OCI-LY7 (cell line): ENCODE results near the gene WTIP. TPM values are rescaled to one million over a fixed set of nuclear protein-coding genes. Genes with fewer than 3 reads are reported as not detected.

Experiments used
- BruUV-seq: library from RNA; stranded (reverse); fragments of 400-500 nt; replicated peaks from 2 replicates; lab custom pipeline; 2021; lab: Mats Ljungman, UMichigan
- CTCF ChIA-PET: fragments of 300-600 bp; sonication (Branson Sonifier 250); formaldehyde crosslinking; loops from one replicate; lab custom pipeline; 2022; ENCODE audit warnings: antibody characterized with exemption; ENCODE audit not compliant: unreplicated experiment; lab: Charles Lee
- POLR2A ChIA-PET: fragments of 300-600 bp; sonication (Branson Sonifier 250); formaldehyde crosslinking; loops from one replicate; lab custom pipeline; 2022; ENCODE audit warnings: antibody characterized with exemption; lab: Charles Lee
- DNase-seq: peaks from one replicate; pipeline ENCODE4 v3.0.0-alpha.2; 2015; ENCODE audit warnings: low spot score
- H2AFZ ChIP-seq: fragments of 200-600 bp; sonication (generic), shearing (Covaris generic); 2 replicates; pipeline ENCODE4 v1.6.1; 2014; ENCODE audit warnings: mild to moderate bottlenecking, antibody characterized with exemption, low read length, moderate library complexity
- H3K27ac ChIP-seq: fragments of 200-600 bp; sonication (generic); 2 replicates; pipeline ENCODE4 v1.5.1; 2014; ENCODE audit warnings: mixed run types, low read depth, mild to moderate bottlenecking, moderate library complexity, low read length, inconsistent platforms; ENCODE audit not compliant: poor library complexity, severe bottlenecking
- H3K36me3 ChIP-seq: fragments of 200-600 bp; sonication (generic); 2 replicates; pipeline ENCODE4 v1.6.1; 2014; ENCODE audit warnings: mild to moderate bottlenecking, antibody characterized with exemption, low read length, moderate library complexity, mixed read lengths; ENCODE audit not compliant: insufficient read depth
- H3K4me1 ChIP-seq: fragments of 200-600 bp; sonication (generic); 2 replicates; pipeline ENCODE4 v1.5.1; 2014; ENCODE audit warnings: mild to moderate bottlenecking, low read length; ENCODE audit not compliant: insufficient read depth, poor library complexity, severe bottlenecking
- H3K4me2 ChIP-seq: fragments of 200-600 bp; sonication (generic); 2 replicates; pipeline ENCODE4 v1.6.1; 2014; ENCODE audit warnings: mild to moderate bottlenecking, low read length
- H3K4me3 ChIP-seq: fragments of 200-600 bp; sonication (generic); 2 replicates; pipeline ENCODE4 v1.5.1; 2014; ENCODE audit warnings: mild to moderate bottlenecking, low read depth, low read length; ENCODE audit not compliant: poor library complexity, severe bottlenecking
- H3K79me2 ChIP-seq: fragments of 200-600 bp; sonication (generic); 2 replicates; pipeline ENCODE4 v1.6.1; 2016; ENCODE audit warnings: low read depth, mild to moderate bottlenecking, low read length, moderate library complexity, mixed read lengths; ENCODE audit not compliant: insufficient read depth
- H3K9me2 ChIP-seq: fragments of 200-600 bp; sonication (generic); 2 replicates; pipeline ENCODE4 v1.6.1; 2016; ENCODE audit warnings: mild to moderate bottlenecking, low read length, mixed read lengths; ENCODE audit not compliant: insufficient read depth
- H3K9me3 ChIP-seq: fragments of 200-600 bp; sonication (generic); 2 replicates; pipeline ENCODE4 v1.6.1; 2014; ENCODE audit warnings: mild to moderate bottlenecking, mixed run types, low read length, mixed read lengths
- H4K20me1 ChIP-seq: fragments of 200-600 bp; sonication (generic); 2 replicates; pipeline ENCODE4 v1.6.1; 2014; ENCODE audit warnings: mild to moderate bottlenecking, antibody characterized with exemption, low read length, moderate library complexity, mixed read lengths; ENCODE audit not compliant: insufficient read depth
- EZH2phosphoT487 ChIP-seq: fragments of 200-600 bp; sonication (generic); IDR thresholded peaks from 2 replicates; pipeline ENCODE4 v1.6.1; 2018; ENCODE audit warnings: low read depth, borderline replicate concordance, mild to moderate bottlenecking, mixed run types, antibody characterized with exemption, low read length, moderate library complexity, mixed read lengths
- intact Hi-C: fragments of 100-400 bp; cut with micrococcal nuclease; formaldehyde crosslinking; loops from one replicate; pipeline ENCODE4 v1.10.0; 2022; ENCODE audit not compliant: unreplicated experiment
- total RNA-seq, 2 experiments: library from RNA; depleted of rRNA in 1 of 2; stranded (reverse); fragments of >200 nt in 1 of 2; shearing (Covaris generic) in 1 of 2; gene quantifications; 2 replicates each; pipeline ENCODE4 v1.2.3, GENCODE V29; 2014 to 2022
- TF ChIP-seq, protein P1 (sequence below): fragments of 200-600 bp; sonication (generic); conservative IDR thresholded peaks from 2 replicates; pipeline ENCODE4 v1.5.1; 2014; ENCODE audit warnings: mild to moderate bottlenecking, antibody characterized with exemption, low read length, moderate library complexity, mixed read lengths

WTIP gene
- total RNA-seq, 2 experiments from 2014 or later, result 1.4 to 1.5 TPM

GRCh38 chr19:34489175-34489574 lies 7.6 kb downstream of the WTIP start:
- H3K4me1 ChIP-seq, result no peaks in the 10 kb centered on the region
- no peak overlapping the region for H3K4me2 ChIP-seq
- ChIA-PET POLR2A (no interaction called here), CTCF (no interaction called here)
- H3K27ac ChIP-seq, result no peak overlapping the region
- no peak for DNase-seq
- H2AFZ ChIP-seq, result no peak overlapping the region
- H3K36me3 ChIP-seq, result no peaks in the 10 kb centered on the region
- H4K20me1 ChIP-seq, result no peaks in the 10 kb centered on the region
- intact Hi-C loops, result no loop called here
- H3K9me2 ChIP-seq, result no peaks in the 10 kb centered on the region
- no TSS peak for BruUV-seq
- TF ChIP-seq, protein P1, sequence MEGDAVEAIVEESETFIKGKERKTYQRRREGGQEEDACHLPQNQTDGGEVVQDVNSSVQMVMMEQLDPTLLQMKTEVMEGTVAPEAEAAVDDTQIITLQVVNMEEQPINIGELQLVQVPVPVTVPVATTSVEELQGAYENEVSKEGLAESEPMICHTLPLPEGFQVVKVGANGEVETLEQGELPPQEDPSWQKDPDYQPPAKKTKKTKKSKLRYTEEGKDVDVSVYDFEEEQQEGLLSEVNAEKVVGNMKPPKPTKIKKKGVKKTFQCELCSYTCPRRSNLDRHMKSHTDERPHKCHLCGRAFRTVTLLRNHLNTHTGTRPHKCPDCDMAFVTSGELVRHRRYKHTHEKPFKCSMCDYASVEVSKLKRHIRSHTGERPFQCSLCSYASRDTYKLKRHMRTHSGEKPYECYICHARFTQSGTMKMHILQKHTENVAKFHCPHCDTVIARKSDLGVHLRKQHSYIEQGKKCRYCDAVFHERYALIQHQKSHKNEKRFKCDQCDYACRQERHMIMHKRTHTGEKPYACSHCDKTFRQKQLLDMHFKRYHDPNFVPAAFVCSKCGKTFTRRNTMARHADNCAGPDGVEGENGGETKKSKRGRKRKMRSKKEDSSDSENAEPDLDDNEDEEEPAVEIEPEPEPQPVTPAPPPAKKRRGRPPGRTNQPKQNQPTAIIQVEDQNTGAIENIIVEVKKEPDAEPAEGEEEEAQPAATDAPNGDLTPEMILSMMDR, result no peak
- TF ChIP-seq EZH2phosphoT487, result no peak
- H3K4me3 ChIP-seq, result no peak overlapping the region
- H3K9me3 ChIP-seq, result no peaks in the 10 kb centered on the region
- no peaks in the 10 kb centered on the region for H3K79me2 ChIP-seq

DNA sequence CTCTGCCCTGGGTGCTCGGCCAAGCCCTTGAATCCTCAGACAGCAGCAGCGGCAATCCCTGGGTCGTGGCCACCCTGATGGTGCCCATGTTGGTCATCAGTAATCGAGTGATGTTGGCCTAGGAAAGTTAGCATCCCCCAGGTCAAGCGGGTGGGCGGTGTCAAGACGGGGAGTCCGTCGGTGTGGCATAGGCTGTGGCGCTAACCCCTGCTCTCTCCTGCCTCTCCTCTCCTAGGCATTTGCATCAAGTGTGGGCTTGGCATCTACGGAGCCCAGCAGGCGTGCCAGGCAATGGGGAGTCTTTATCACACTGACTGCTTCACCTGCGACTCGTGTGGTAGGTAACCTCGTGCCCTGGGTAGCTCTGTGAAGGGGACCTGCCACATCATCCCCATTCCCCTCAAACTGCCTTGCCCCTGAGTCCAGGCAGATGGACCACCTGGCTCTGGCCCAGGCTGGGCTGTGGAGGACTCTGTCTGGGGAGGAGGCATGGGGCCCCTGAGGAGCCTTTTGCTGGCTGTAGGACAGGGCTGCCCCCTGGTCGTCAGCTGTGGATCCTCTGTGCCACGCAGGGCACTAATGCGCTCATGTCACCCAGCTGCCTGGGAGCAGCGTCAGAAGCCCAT lies 8.7 kb downstream of the WTIP start:
- no peak for TF ChIP-seq EZH2phosphoT487
- TF ChIP-seq, protein P1, result no peak
- Histone ChIP-seq H3K4me3 (no peak overlapping the region), H3K4me1 (no peaks in the 10 kb centered on the region), H3K27ac (no peak overlapping the region), H3K36me3 (no peaks in the 10 kb centered on the region), H3K9me2 (no peaks in the 10 kb centered on the region), H3K9me3 (no peaks in the 10 kb centered on the region), H3K79me2 (no peaks in the 10 kb centered on the region), H3K4me2 (no peak overlapping the region), H2AFZ (no peak overlapping the region), H4K20me1 (no peaks in the 10 kb centered on the region)
- intact Hi-C loops, result no loop called here
- BruUV-seq, result no TSS peak
- no peak for DNase-seq
- ChIA-PET CTCF (no interaction called here), POLR2A (no interaction called here)

- Histone ChIP-seq H3K9me3 (no peaks in the 10 kb centered on the region), H3K79me2 (no peaks in the 10 kb centered on the region), H3K4me3 (no peak overlapping the region), H3K4me2 (no peak overlapping the region), H3K27ac (no peak overlapping the region), H3K9me2 (no peaks in the 10 kb centered on the region), H2AFZ (no peak overlapping the region), H4K20me1 (no peaks in the 10 kb centered on the region), H3K36me3 (no peaks in the 10 kb centered on the region), H3K4me1 (no peaks in the 10 kb centered on the region)
- CTCF ChIA-PET, result no interaction called here
- BruUV-seq, result no TSS peak
- DNase-seq, result no peak
- POLR2A ChIA-PET, result no interaction called here
- intact Hi-C loops, result no loop called here
- no peak for TF ChIP-seq EZH2phosphoT487
- TF ChIP-seq, protein P1, result no peak
Measured at GRCh38 chr19:34493038-34493648, 11.6 kb downstream of the WTIP start.
